Measurements from ENCODE around the gene DHX16. TPM values are rescaled to one million over a fixed set of nuclear protein-coding genes. Genes with fewer than 3 reads are reported as not detected.

DHX16 gene
- total and polyA plus RNA-seq, 2 of the 8 experiments (the other 6 are each of a cell fraction or from before 2014, with no cell fraction given): 27.4 to 44.4 TPM

GRCh38 chr6:30684386-30685156 is 11.8 kb upstream of the DHX16 start:
- Histone ChIP-seq H3K36me3 (ENCODE audit: control insufficient read depth in 2 of 4, insufficient read depth in 4 of 4, low read length in 3 of 4) (no peaks in the 10 kb centered on the region; a peak in 1 of 8 replicates), H2AK5ac (ENCODE audit: low read depth, low read length) (no peak overlapping the region), H2BK120ac (replicated peaks; ENCODE audit: low read depth, low read length) (no peak overlapping the region), H2BK5ac (ENCODE audit: low read depth, low read length) (no peak overlapping the region; the same call in 1 of the 2 replicates), H3K79me1 (ENCODE audit: low read depth, low read length) (peaks cover 4% of the 10 kb centered on the region; the same call in 1 of the 2 replicates), H3K18ac (ENCODE audit: extremely low read depth, low read length) (no peak overlapping the region), H2AFZ (ENCODE audit: low read length) (no peak overlapping the region), H4K20me1 (replicated peaks in 1 of 2; ENCODE audit: control insufficient read depth in 1 of 2, insufficient read depth in 2 of 2, low read length in 2 of 2) (peaks cover 3 to 8% of the 10 kb centered on the region in 2 experiments), H4K5ac (ENCODE audit: insufficient read length, low read depth, low read length) (no peak overlapping the region), H3K4me2 (ENCODE audit: insufficient read depth in 1 of 2, low read depth in 2 of 2, low read length in 2 of 2) (peak overlapping the region; percentile 39 to 96; a peak in 3 of 4 replicates), H4K91ac (replicated peaks; ENCODE audit: insufficient read length, low read length) (no peak overlapping the region), H3K27me3 (replicated peaks in 1 of 4; ENCODE audit: control insufficient read depth in 3 of 4, extremely low read depth in 1 of 4, insufficient read depth in 3 of 4, low read length in 3 of 4) (no peaks in the 10 kb centered on the region), H3K4ac (replicated peaks; ENCODE audit: insufficient read length, low read depth, low read length) (no peak overlapping the region), H2BK12ac (ENCODE audit: low read depth, low read length) (no peak overlapping the region), H2BK15ac (ENCODE audit: low read length) (no peak overlapping the region), H3K56ac (replicated peaks; ENCODE audit: insufficient read length, low read depth, low read length) (no peak overlapping the region), H3K14ac (ENCODE audit: insufficient read length) (no peak overlapping the region), H4K8ac (ENCODE audit: extremely low read depth, insufficient read depth, low read length) (no peak overlapping the region), H2BK20ac (ENCODE audit: low read length) (no peak overlapping the region), H3K23ac (ENCODE audit: insufficient read length) (no peak overlapping the region), H3K27ac (ENCODE audit: low read depth, low read length) (no peak overlapping the region), H3K9ac (replicated peaks in 1 of 4; ENCODE audit: extremely low read depth in 1 of 4, low read depth in 3 of 4, low read length in 3 of 4) (no peak overlapping the region), H3K9me3 (ENCODE audit: insufficient read depth in 2 of 2, low read depth in 1 of 2, low read length in 1 of 2) (no peaks in the 10 kb centered on the region), H3K79me2 (ENCODE audit: control insufficient read depth in 1 of 2, insufficient read depth in 2 of 2, low read length in 2 of 2) (peaks cover 0 to 20% of the 10 kb centered on the region in 2 experiments; a peak in 3 of 4 replicates), H3K4me1 (replicated peaks in 1 of 4; ENCODE audit: control insufficient read depth in 3 of 4, insufficient read depth in 4 of 4, low read length in 3 of 4) (peaks cover 7 to 40% (median 24%) of the 10 kb centered on the region in 4 experiments), H3K23me2 (ENCODE audit: low read depth, low read length) (peaks cover 13% of the 10 kb centered on the region), H3K4me3 (ENCODE audit: extremely low read depth in 1 of 4, insufficient read depth in 2 of 4, low read depth in 3 of 4, low read length in 4 of 4) (peak overlapping the region in 1 of 4 experiments; percentile 44; a peak in 2 of 8 replicates)
- WGBS, 2 experiments (ENCODE audit: extremely low coverage in 1 of 2, insufficient coverage in 1 of 2, insufficient read length in 1 of 2, insufficient replicate concordance in 2 of 2, low coverage in 1 of 2, low lambda C conversion rate in 2 of 2, missing lambda C conversion rate in 1 of 2): 91% methylated on average over 14 of the region's 21 CpGs; no CpG with 5 or more reads in 1 of the 2 experiments
- DNase-seq (ENCODE audit: low read depth in 1 of 2, low spot score in 2 of 2) (no peak), FAIRE-seq (no peak)
- POLR2A ChIA-PET (ENCODE audit: partially characterized antibody): interaction anchor here (0.8 to 18.7 kb wide), 6 partner anchors 9 to 58 kb away, joined by 3 to 388 read pairs (median 4); partner anchors contain the start of genes FLOT1, MDC1 and TUBB
- CTCF ChIA-PET (ENCODE audit: partially characterized antibody): interaction anchor here (0.6 to 11.0 kb wide), 12 partner anchors 9 to 231 kb away, joined by 3 to 147 read pairs (median 4); partner anchors contain the start of genes ATAT1 and DHX16
- no peak for TF ChIP-seq JUND (IDR thresholded peaks at IDR 0.05; ENCODE audit: low read length)
- no peak for TF ChIP-seq MAFK (IDR thresholded peaks at IDR 0.05; ENCODE audit: low read depth, low read length)
- TF ChIP-seq TEAD4 (IDR thresholded peaks at IDR 0.05; ENCODE audit: low read depth, low read length): no peak
- no peak for TF ChIP-seq SP4 (IDR thresholded peaks at IDR 0.05; ENCODE audit: low read length)
- no peak for TF ChIP-seq HDAC6 (IDR thresholded peaks at IDR 0.05; ENCODE audit: low read depth, low read length)
- no peak for TF ChIP-seq CTCF (IDR thresholded peaks at IDR 0.05; ENCODE audit: control extremely low read depth in 1 of 3, insufficient read depth in 1 of 3, low read depth in 1 of 3, low read length in 3 of 3)
- TF ChIP-seq BCL11A (IDR thresholded peaks at IDR 0.05; ENCODE audit: low read depth in 2 of 2, low read length in 2 of 2): no peak
- TF ChIP-seq ATF3 (IDR thresholded peaks at IDR 0.05; ENCODE audit: insufficient read depth, low read depth, low read length): no peak
- TF ChIP-seq FOSL1 (IDR thresholded peaks at IDR 0.05; ENCODE audit: insufficient read depth, low read depth, low read length): no peak

Measured in H1 (cell line).